Astrocyte of the spinal cord (primary cell): Measurements from ENCODE around the gene ZMPSTE24.

Experiments
- DNase-seq: peaks from one replicate; pipeline ENCODE4 v3.0.0; 2011; ENCODE audit warnings: low read depth, low spot score
- H3K4me3 ChIP-seq: 2 replicates; pipeline ENCODE4 v1.5.1; 2011; ENCODE audit warnings: low read depth, mild to moderate bottlenecking, low read length, moderate library complexity
- in situ Hi-C: cut with HindIII; loops from 2 replicates; pipeline ENCODE4 v1.10.0; 2017; ENCODE audit warnings: low sequenced_read_pairs
- TF ChIP-seq, protein P1 (sequence below): IDR thresholded peaks from 2 replicates; pipeline ENCODE4 v1.5.1; 2012; ENCODE audit warnings: low read depth, mild to moderate bottlenecking, low read length, inconsistent platforms

ZMPSTE24 gene

GRCh38 chr1:40226192-40226591 lies 31.8 kb upstream of the ZMPSTE24 start:
- in situ Hi-C loops = no loop called here
- DNase-seq = no peak

DNA sequence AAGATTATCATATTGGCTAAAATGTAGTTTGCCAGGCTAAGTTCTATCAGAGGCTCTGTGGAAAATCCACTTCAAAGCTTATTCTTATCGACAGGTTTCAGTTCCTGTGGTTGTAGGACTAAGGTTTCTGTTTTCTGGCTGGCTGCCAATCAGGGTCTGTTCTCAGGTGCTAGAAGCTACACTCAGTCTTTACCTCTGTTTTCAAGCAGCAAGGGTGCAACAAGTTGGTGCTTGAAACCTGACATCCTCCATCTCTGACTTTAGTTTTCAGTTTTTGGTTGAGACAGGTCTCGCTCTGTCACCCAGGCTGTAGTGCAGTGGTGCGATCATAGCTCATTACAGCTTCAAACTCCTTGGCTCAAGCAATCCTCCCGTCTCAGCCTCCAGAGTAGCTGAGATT lies 25.6 kb upstream of the ZMPSTE24 start:
- no peak overlapping the region for H3K4me3 ChIP-seq
- in situ Hi-C loops = no loop called here

More at GRCh38 chr1:40226192-40226591, 31.8 kb upstream of the ZMPSTE24 start:
- TF ChIP-seq, protein P1, sequence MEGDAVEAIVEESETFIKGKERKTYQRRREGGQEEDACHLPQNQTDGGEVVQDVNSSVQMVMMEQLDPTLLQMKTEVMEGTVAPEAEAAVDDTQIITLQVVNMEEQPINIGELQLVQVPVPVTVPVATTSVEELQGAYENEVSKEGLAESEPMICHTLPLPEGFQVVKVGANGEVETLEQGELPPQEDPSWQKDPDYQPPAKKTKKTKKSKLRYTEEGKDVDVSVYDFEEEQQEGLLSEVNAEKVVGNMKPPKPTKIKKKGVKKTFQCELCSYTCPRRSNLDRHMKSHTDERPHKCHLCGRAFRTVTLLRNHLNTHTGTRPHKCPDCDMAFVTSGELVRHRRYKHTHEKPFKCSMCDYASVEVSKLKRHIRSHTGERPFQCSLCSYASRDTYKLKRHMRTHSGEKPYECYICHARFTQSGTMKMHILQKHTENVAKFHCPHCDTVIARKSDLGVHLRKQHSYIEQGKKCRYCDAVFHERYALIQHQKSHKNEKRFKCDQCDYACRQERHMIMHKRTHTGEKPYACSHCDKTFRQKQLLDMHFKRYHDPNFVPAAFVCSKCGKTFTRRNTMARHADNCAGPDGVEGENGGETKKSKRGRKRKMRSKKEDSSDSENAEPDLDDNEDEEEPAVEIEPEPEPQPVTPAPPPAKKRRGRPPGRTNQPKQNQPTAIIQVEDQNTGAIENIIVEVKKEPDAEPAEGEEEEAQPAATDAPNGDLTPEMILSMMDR = no peak
- no peak overlapping the region for H3K4me3 ChIP-seq

GRCh38 chr1:40239626-40240025 lies 18.4 kb upstream of the ZMPSTE24 start:
- TF ChIP-seq, protein P1 = no peak
- in situ Hi-C loops = no loop called here
- no peak overlapping the region for H3K4me3 ChIP-seq
- no peak for DNase-seq

More for the DNA sequence above, 25.6 kb upstream of the ZMPSTE24 start:
- TF ChIP-seq, protein P1 = no peak
- no peak for DNase-seq

GRCh38 chr1:40240390-40240789 lies 17.6 kb upstream of the ZMPSTE24 start:
- no peak for DNase-seq
- H3K4me3 ChIP-seq = no peak overlapping the region
- in situ Hi-C loops = no loop called here
- TF ChIP-seq, protein P1 = no peak

GRCh38 chr1:40241362-40241761 lies 16.7 kb upstream of the ZMPSTE24 start:
- TF ChIP-seq, protein P1 = no peak
- no peak overlapping the region for H3K4me3 ChIP-seq
- in situ Hi-C loops = no loop called here
- no peak for DNase-seq

DNA sequence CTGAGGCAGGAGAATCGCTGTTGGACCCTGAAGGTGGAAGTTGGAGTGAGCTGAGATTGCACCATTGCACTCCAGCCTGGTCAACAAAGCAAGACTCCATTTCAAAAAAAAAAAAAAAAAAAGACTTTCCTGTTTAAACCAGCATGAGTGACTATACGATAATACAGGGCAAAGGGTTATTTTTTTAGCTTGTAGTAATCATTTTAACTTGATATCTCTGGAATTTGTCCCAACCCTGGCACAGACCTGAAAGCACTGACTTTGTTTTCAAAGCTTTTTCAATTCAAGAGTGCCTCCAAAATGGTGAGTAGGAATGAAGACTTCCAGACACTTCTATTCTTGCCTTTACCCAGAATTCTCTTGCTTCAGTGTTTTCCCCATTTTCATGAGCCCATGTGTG lies 14.7 kb upstream of the ZMPSTE24 start:
- in situ Hi-C loops = no loop called here
- no peak overlapping the region for H3K4me3 ChIP-seq
- TF ChIP-seq, protein P1 = no peak
- DNase-seq = no peak
